SU-DHL-6 (cell line): ENCODE results near the gene NAT16.

Source experiments
- H2AFZ ChIP-seq: fragments of 200-600 bp; sonication (generic); 2 replicates; pipeline ENCODE4 v1.6.1; 2014; ENCODE audit warnings: low read depth, mild to moderate bottlenecking, moderate library complexity, mixed read lengths, antibody characterized with exemption, low read length; ENCODE audit not compliant: severe bottlenecking
- H3F3A ChIP-seq: fragments of 200-600 bp; shearing (Covaris generic); 2 replicates; pipeline ENCODE4 v1.6.0; 2016; ENCODE audit warnings: antibody characterized with exemption, mild to moderate bottlenecking; ENCODE audit not compliant: insufficient read depth
- H3K27ac ChIP-seq: fragments of 200-600 bp; sonication (generic); 2 replicates; pipeline ENCODE4 v1.5.1; 2016; ENCODE audit warnings: low read depth, mild to moderate bottlenecking, low read length, moderate library complexity, mixed read lengths
- H3K27me3 ChIP-seq: fragments of 200-600 bp; sonication (generic), shearing (Covaris generic); 2 replicates; pipeline ENCODE4 v1.6.0; 2014; ENCODE audit warnings: mild to moderate bottlenecking, low read length
- H3K36me3 ChIP-seq: fragments of 200-600 bp; sonication (generic); 2 replicates; pipeline ENCODE4 v1.6.1; 2014; ENCODE audit warnings: mild to moderate bottlenecking, low read length, mixed read lengths
- H3K4me2 ChIP-seq: fragments of 300-600, 200-600 bp; shearing (Covaris generic), sonication (generic); 2 replicates; pipeline ENCODE4 v1.6.0; 2014; ENCODE audit warnings: low read length, low read depth, mild to moderate bottlenecking; ENCODE audit not compliant: poor library complexity, severe bottlenecking
- H3K4me3 ChIP-seq: fragments of 200-600 bp; sonication (generic); 2 replicates; pipeline ENCODE4 v1.5.1; 2014; ENCODE audit warnings: antibody characterized with exemption, low read length, mild to moderate bottlenecking, mixed read lengths; ENCODE audit not compliant: insufficient read depth, poor library complexity, severe bottlenecking
- H3K79me2 ChIP-seq: fragments of 200-600 bp; sonication (generic); 2 replicates; pipeline ENCODE4 v1.6.1; 2014; ENCODE audit warnings: mild to moderate bottlenecking, low read length, moderate library complexity; ENCODE audit not compliant: insufficient read depth
- H3K9ac ChIP-seq: fragments of 200-600 bp; sonication (generic); 2 replicates; pipeline ENCODE4 v1.7.0; 2014; ENCODE audit warnings: mild to moderate bottlenecking, low read length
- H3K9me2 ChIP-seq: fragments of 200-600 bp; sonication (generic); replicated peaks from 2 replicates; pipeline ENCODE4 v1.6.1; 2014; ENCODE audit warnings: low read length; ENCODE audit not compliant: insufficient read depth
- H3K9me3 ChIP-seq: fragments of 200-600 bp; sonication (generic); 2 replicates; pipeline ENCODE4 v1.6.1; 2014; ENCODE audit warnings: low read length, mixed read lengths; ENCODE audit not compliant: insufficient read depth
- H4K20me1 ChIP-seq: fragments of 200-600 bp; sonication (generic); 2 replicates; pipeline ENCODE4 v1.6.1; 2014; ENCODE audit warnings: low read depth, mild to moderate bottlenecking, antibody characterized with exemption, low read length, moderate library complexity, mixed read lengths
- CTCF ChIP-seq: fragments of 200-600 bp; sonication (generic); IDR thresholded peaks from one replicate; pipeline ENCODE4 v1.5.1; 2017; ENCODE audit warnings: antibody characterized with exemption, mild to moderate bottlenecking, low read length, moderate library complexity; ENCODE audit not compliant: insufficient read depth, poor library complexity, severe bottlenecking
- EZH2phosphoT487 ChIP-seq: fragments of 200-600 bp; sonication (generic), shearing (Covaris generic); conservative IDR thresholded peaks from 2 replicates; pipeline ENCODE4 v1.6.1; 2018; ENCODE audit warnings: mild to moderate bottlenecking, antibody characterized with exemption, low read length, moderate library complexity, mixed read lengths

The NAT16 gene

GRCh38 chr7:101180130-101180755 is at the start of gene NAT16:
NAT16 (minus strand) TSS chr7:101180293; CDS start chr7:101174807, 5,486 bp downstream.
- Histone ChIP-seq H3K9me2 (no peaks in the 10 kb centered on the region), H3K4me3 (no peak within 1 kb of the TSS), H2AFZ (no peak within 1 kb of the TSS), H3K4me2 (no peak within 1 kb of the TSS), H3K9ac (no peak within 1 kb of the TSS), H3K27ac (no peak within 1 kb of the TSS), H3F3A (no peaks in the 10 kb centered on the region), H4K20me1 (no peaks in the 10 kb centered on the region), H3K36me3 (no peaks in the 10 kb centered on the region), H3K79me2 (no peaks in the 10 kb centered on the region), H3K27me3 (no peaks in the 10 kb centered on the region), H3K9me3 (no peaks in the 10 kb centered on the region)
- TF ChIP-seq EZH2phosphoT487 (no peak), CTCF (no peak)

GRCh38 chr7:101226721-101227120 is 46.6 kb upstream of the NAT16 start:
- H4K20me1 ChIP-seq = no peaks in the 10 kb centered on the region
- H3K79me2 ChIP-seq = no peaks in the 10 kb centered on the region
- no peak for TF ChIP-seq EZH2phosphoT487
- TF ChIP-seq CTCF = no peak
- H3K4me2 ChIP-seq = no peak overlapping the region
- no peak overlapping the region for H3K27ac ChIP-seq
- H3K27me3 ChIP-seq = no peaks in the 10 kb centered on the region
- H3K9me2 ChIP-seq = no peaks in the 10 kb centered on the region
- no peaks in the 10 kb centered on the region for H3K36me3 ChIP-seq
- no peak overlapping the region for H3K4me3 ChIP-seq
- H2AFZ ChIP-seq = no peak overlapping the region
- no peaks in the 10 kb centered on the region for H3K9me3 ChIP-seq
- no peaks in the 10 kb centered on the region for H3F3A ChIP-seq
- no peak overlapping the region for H3K9ac ChIP-seq

GRCh38 chr7:101225650-101226049 is 45.6 kb upstream of the NAT16 start:
- Histone ChIP-seq H3K4me3 (no peak overlapping the region), H2AFZ (no peak overlapping the region), H3K79me2 (no peaks in the 10 kb centered on the region), H3K9ac (no peak overlapping the region), H3K9me3 (no peaks in the 10 kb centered on the region), H3K27ac (no peak overlapping the region), H3F3A (no peaks in the 10 kb centered on the region), H3K27me3 (no peaks in the 10 kb centered on the region), H3K36me3 (no peaks in the 10 kb centered on the region), H4K20me1 (no peaks in the 10 kb centered on the region), H3K4me2 (no peak overlapping the region), H3K9me2 (no peaks in the 10 kb centered on the region)
- TF ChIP-seq EZH2phosphoT487 (no peak), CTCF (no peak)
